HAP-1 (cell line): ENCODE results near the gene MAL.

Source experiments
- DNase-seq, 2 experiments: peaks; one replicate each; pipeline ENCODE4 v3.0.0-alpha.2; 2016 to 2020; ENCODE audit warnings: low spot score in 2 of 2
- H3K27me3 ChIP-seq: fragments of 250-450 bp; sonication (Bioruptor Pico); 2 replicates; pipeline ENCODE4 v1.5.1; 2020; ENCODE audit warnings: low read depth, mild to moderate bottlenecking, moderate library complexity
- H3K36me3 ChIP-seq: fragments of 250-450 bp; sonication (Bioruptor Pico); replicated peaks from 2 replicates; pipeline ENCODE4 v1.5.1; 2020; ENCODE audit warnings: mild to moderate bottlenecking
- H3K4me1 ChIP-seq: fragments of 250-450 bp; sonication (Bioruptor Pico); 2 replicates; pipeline ENCODE4 v1.5.1; 2020; ENCODE audit warnings: mild to moderate bottlenecking
- H3K4me3 ChIP-seq: fragments of 250-450 bp; sonication (Bioruptor Pico); 2 replicates; pipeline ENCODE4 v1.5.1; 2020; ENCODE audit warnings: mild to moderate bottlenecking, moderate library complexity
- H3K9me3 ChIP-seq: fragments of 250-450 bp; sonication (Bioruptor Pico); 2 replicates; pipeline ENCODE4 v1.5.1; 2020; ENCODE audit warnings: mild to moderate bottlenecking, moderate library complexity
- in situ Hi-C: fragments of 300-500 bp; cut with MboI; formaldehyde crosslinking; loops from 3 replicates; pipeline ENCODE4 v1.14.3; 2020; ENCODE audit warnings: low sequenced_read_pairs, inconsistent platforms, mixed read lengths

Gene MAL

DNA sequence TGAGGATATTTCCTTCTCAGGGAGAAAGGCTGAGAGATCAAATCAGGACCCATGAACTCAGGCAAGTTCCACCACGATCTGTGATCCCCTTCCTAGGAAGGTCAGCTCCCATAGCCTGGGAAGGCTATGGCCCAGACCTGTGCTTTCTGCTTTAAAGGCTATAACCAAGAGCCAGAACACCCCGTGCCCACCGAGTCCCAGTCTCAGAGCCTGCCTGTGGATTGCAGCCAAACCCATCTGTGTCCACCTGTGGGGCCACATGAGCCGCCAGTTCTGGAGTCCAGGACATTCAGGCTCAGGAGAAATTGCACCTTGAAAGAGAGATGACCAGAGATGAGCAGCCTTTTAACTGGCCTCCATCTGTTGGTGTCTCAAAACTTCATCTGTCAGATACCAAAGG is 46.9 kb downstream of the MAL start:
- in situ Hi-C loops, result no loop called here
- H3K4me3 ChIP-seq, result no peak overlapping the region
- H3K36me3 ChIP-seq, result no peaks in the 10 kb centered on the region
- no peaks in the 10 kb centered on the region for H3K9me3 ChIP-seq
- DNase-seq, result no peak
- H3K4me1 ChIP-seq, result no peaks in the 10 kb centered on the region; the same call in 1 of the 2 replicates
- H3K27me3 ChIP-seq, result peaks cover 4% of the 10 kb centered on the region; the same call in 1 of the 2 replicates

DNA sequence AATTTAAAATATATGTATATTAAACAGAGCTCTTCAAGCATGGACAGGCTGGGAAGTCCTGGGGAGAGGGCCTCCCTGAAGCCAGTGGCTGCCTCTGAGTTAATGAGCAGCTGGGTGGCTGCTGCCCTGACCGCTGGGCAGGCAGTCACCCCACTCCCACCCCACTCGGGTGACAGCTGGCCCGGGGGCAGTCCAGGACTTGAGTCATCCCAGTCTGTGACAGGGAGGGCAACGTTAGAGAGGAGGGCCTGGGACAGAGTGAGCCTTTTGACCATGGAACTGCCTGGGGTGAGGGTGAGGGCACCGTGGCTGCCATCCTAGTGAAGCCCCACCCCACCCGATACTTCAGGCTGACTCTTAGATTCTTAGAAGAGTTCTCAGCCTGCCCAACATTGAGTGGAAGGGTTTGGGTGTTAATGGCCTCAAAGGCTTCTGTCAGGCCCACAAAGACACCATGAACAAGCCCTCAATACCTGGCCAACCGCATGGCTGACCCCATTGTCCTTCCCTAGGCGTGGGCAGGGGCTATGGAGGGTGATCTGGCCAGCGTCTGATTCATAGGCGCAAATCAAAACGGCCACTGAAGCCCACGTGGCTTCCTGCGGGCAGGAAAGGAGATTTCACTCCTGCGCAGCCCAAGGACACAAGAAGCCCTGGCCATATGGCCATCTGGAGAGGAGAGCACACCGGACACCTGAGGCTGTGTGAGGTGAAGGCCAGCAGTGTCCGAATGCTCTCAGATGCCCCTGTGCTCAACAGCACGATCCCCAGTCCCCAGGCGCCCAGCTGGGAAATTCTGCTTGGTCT is 48.6 kb downstream of the MAL start:
- in situ Hi-C loops, result no loop called here
- no peaks in the 10 kb centered on the region for H3K36me3 ChIP-seq
- no peak for DNase-seq

DNA sequence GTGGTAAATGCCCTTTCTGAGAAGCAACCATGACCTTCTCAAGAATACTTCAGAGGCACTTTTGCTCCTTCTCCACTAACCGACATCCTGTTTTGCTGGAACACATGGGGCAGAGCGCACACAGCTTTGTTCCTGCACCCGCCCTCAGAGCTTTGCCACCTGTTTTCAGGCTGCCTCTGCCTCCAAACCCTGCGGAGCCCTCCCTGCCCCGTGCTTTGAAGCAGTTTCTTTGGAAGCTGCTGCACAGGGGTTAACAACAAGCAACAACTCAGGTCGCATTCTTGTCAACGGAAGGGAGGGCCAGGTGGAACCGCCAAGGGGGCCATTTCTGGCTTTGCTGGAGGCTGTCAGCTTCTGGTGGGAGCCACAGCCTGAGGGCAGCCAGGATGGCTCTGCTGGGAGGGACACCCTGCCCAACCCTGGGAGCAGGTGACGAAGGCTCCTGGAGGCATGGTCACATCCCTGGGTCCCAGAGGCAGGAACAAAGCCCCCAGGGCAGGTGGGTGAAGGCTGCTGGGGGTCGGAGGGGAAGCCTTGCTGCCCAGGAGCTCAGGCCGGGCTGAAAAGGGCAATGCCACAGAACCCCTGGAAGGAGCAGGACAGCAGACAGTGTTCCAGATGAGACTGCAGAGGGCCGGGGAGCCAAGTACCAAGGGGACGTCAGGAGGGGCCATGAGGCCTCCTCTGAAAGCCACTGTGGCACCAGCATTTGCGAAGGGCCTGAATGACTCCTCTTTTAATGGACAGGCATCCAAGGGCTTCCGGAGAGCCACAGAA is 49.3 kb downstream of the MAL start:
- peaks cover 18% of the 10 kb centered on the region for H3K4me1 ChIP-seq
- H3K27me3 ChIP-seq, result peaks cover 4% of the 10 kb centered on the region; the same call in 1 of the 2 replicates

More for the DNA sequence above, 48.6 kb downstream of the MAL start:
- Histone ChIP-seq H3K4me1 (peaks cover 10% of the 10 kb centered on the region), H3K9me3 (no peaks in the 10 kb centered on the region), H3K4me3 (no peak overlapping the region), H3K27me3 (peaks cover 4% of the 10 kb centered on the region; the same call in 1 of the 2 replicates)

DNA sequence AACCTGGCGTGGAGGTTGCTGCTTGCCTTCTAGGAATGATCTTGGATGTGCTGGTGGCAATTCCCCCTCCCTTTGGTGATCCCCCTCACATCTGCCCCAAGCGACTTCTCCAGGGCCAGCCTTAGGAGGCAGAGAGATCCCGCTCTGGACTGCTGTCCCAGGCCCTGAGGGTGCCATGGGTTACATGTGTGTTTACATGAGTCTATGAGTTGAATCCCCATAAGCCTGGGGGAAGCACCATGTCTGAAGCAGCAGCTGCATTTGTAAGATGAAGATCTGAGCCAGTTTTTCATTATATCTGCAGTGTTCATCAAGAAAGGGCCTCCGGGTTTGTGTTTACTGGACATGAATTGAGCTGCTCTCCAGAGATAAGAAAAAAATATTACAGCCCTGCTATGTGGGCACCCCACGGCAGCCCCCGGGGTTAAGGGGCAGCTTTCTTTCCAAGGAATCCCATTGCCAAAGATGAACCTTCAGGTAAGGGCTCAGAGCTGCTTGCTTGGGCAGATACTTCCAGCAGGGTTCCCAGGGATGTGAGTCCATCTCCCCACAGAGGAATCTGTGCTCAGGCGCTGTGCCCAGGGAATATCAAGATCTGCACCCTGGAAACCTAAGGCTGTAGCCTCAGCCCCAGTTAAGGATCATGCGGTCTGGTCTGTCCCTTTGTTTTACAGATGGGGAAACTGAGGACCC is 50.1 kb downstream of the MAL start:
- H3K9me3 ChIP-seq, result no peaks in the 10 kb centered on the region
- peaks cover 4% of the 10 kb centered on the region; the same call in 1 of the 2 replicates for H3K27me3 ChIP-seq
- H3K4me3 ChIP-seq, result no peak overlapping the region
- H3K4me1 ChIP-seq, result peaks cover 21% of the 10 kb centered on the region
- H3K36me3 ChIP-seq, result no peaks in the 10 kb centered on the region
- in situ Hi-C loops, result no loop called here
- no peak for DNase-seq

More for the DNA sequence above, 49.3 kb downstream of the MAL start:
- no peak for DNase-seq
- in situ Hi-C loops, result no loop called here
- H3K4me3 ChIP-seq, result no peak overlapping the region
- H3K9me3 ChIP-seq, result no peaks in the 10 kb centered on the region
- H3K36me3 ChIP-seq, result no peaks in the 10 kb centered on the region

DNA sequence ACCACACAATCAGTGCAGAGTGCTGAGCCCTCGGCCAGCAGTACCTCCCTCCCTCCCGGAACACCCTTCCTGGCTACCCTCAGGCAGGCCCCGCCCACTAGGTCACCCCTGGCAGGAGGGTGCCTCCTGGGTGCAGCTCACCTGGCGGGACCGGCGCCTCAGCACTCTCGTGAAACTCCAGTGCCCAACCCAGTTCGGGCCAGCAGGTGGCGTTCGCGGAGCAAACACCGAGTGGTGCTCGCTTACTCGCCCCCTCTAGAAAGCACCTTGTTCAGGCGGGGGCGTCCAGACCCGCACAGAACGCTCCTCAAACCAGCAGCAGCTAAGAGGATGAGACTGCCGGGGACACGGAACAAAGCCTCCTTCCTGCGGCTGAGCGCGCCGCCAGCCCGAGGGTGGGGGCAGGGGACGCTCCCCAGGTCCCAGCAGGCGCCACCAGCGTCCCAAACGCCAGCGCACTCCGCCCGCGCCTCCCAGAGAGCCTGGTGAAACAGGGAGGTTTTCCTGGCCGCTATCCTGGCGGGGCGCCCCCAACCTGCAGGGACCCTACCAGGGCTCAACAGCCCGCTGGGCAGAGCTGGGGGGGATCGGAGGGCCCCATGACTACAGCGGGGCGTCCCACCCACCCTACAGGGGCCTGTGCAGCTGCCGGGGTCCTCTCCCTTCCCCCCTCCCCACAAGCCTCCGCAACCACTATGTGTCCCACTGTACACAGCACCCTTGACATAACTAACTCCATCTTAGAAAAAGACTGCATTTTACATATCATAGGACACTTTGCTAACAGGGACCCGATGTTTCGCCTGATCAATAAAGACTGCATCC is 51.4 kb downstream of the MAL start:
- H3K36me3 ChIP-seq, result no peaks in the 10 kb centered on the region
- H3K27me3 ChIP-seq, result no peaks in the 10 kb centered on the region
- no peaks in the 10 kb centered on the region for H3K9me3 ChIP-seq
- in situ Hi-C loops, result no loop called here
- peak overlapping the region; percentile 34 for H3K4me3 ChIP-seq
- DNase-seq, result peak; percentile 51 to 92
- H3K4me1 ChIP-seq, result peaks cover 21% of the 10 kb centered on the region

DNA sequence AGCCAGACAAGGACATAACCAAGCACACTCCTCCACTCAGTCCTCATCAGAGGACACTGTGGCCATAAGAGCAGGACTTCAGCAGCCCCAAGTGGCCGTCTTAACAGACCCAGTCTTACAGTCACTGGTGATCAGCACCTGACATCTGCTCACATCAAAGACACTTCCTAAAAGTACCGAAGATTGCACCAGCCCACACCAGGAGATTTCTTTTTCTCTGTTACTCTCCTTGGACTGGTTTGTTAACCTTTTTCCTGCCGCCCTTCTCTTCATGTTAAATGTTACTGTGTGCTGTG is 52.0 kb downstream of the MAL start:
- H3K36me3 ChIP-seq, result no peaks in the 10 kb centered on the region
- H3K4me3 ChIP-seq, result no peak overlapping the region
- no peak for DNase-seq
- no peaks in the 10 kb centered on the region for H3K27me3 ChIP-seq
- H3K9me3 ChIP-seq, result no peaks in the 10 kb centered on the region
- in situ Hi-C loops, result no loop called here
- H3K4me1 ChIP-seq, result peaks cover 21% of the 10 kb centered on the region

DNA sequence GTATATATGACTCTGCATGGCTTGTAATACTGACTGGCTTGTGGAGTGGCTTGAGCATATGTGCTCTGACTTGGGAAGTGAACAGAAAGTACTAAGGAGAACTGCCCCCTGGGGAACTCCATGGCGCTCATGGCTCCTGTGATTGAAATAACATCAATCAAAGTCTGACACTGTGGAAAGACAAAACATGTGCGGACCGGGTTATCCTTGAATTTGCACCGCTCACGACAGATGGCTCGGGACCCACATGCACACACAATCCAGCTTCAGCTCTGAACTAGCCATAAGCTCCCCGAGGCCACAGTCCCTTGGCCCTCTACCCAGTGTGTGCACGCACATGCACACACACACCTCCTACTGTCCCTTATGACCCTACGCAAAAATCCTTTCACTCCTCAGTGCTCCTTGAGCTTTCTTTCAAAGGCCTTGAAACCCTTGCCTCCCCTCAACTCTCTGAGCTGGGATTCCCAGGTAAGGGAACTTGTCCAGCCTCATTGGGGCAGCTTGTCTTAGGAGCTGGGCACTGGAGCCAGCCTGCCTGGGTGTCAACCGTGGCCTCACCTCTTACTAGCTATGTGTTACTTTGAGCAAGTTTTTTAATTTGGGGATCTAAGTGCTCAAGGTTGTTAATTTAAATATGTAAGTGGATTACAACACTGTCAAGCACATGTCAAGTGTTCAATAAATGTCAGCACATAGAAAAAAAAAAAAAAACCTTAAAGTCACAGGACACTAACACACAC is 52.5 kb downstream of the MAL start:
- Histone ChIP-seq H3K9me3 (no peaks in the 10 kb centered on the region), H3K36me3 (no peaks in the 10 kb centered on the region), H3K4me1 (peaks cover 21% of the 10 kb centered on the region), H3K27me3 (no peaks in the 10 kb centered on the region), H3K4me3 (no peak overlapping the region)
- peak in 1 of 2 experiments; percentile 23 for DNase-seq
- in situ Hi-C loops, result no loop called here

DNA sequence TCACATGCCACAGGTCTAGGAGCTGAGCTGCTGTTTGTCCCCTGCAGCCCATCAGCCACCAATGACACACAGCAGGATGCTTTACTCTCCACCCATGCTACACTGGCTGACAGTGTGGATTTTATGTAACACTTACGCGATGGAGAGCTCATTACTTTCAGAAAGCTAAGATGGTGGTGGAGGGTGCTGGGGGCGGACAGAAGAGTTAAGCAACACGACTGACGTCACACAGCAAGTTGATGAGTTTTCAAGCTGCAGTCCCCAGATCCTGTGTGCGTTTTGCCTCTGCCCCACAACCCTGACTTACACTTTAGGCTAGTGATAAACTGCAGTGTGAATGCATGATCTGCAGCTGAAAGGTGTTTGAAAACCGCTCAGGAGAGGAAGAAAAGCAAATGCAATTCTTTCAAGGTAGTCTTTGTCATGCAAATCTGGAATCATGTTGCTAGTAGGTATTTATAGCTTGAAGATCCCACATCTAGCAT is 53.7 kb downstream of the MAL start:
- in situ Hi-C loops, result no loop called here
- no peaks in the 10 kb centered on the region for H3K36me3 ChIP-seq
- no peak overlapping the region for H3K4me3 ChIP-seq
- peaks cover 21% of the 10 kb centered on the region for H3K4me1 ChIP-seq
- H3K27me3 ChIP-seq, result no peaks in the 10 kb centered on the region
- no peaks in the 10 kb centered on the region for H3K9me3 ChIP-seq
- DNase-seq, result peak; percentile 23 to 66

DNA sequence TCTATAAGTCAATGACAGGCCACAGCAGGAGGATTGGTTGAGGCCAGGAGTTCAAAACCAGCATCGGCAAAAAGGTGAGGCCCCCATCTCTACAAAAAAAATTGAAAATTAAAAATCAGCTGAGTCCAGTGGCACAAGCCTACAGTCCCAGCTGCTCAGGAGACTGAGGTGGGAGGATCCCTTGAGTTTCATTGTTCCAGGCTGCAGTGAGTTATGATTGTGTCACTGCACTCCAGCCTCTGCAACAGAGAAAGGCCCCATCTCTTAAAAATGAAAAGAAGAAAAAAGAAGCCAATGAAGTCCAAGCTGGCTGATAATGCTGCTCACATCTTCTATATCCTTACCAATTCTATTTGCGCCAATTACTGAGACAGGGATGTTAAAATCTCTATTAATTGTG is 57.0 kb downstream of the MAL start:
- Histone ChIP-seq H3K27me3 (no peaks in the 10 kb centered on the region), H3K36me3 (peaks cover 19% of the 10 kb centered on the region), H3K4me3 (no peak overlapping the region), H3K4me1 (peaks cover 21% of the 10 kb centered on the region), H3K9me3 (no peaks in the 10 kb centered on the region)
- DNase-seq, result no peak
- in situ Hi-C loops, result no loop called here

DNA sequence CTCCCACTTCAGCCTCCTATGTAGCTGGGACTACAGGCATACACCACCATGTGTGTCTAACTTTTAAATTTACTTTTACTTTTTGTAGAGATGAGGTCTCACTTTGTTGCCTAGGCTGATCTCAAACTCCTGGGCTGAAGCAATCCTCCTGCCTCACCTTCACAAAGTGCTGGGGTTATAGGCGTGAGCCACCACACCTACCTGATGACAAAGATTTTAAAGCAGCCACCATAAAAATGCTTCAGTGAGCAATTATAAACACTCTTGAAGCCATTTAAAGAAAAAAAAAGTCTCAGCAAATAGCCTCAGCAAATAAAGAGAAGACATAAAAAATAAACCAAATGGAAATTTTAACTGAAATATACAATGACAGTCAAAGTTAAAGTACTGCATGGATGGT is 60.5 kb downstream of the MAL start:
- no peaks in the 10 kb centered on the region for H3K9me3 ChIP-seq
- in situ Hi-C loops, result no loop called here
- H3K36me3 ChIP-seq, result peaks cover 38% of the 10 kb centered on the region
- H3K27me3 ChIP-seq, result no peaks in the 10 kb centered on the region
- no peak for DNase-seq
- no peaks in the 10 kb centered on the region for H3K4me1 ChIP-seq
- H3K4me3 ChIP-seq, result no peak overlapping the region

DNA sequence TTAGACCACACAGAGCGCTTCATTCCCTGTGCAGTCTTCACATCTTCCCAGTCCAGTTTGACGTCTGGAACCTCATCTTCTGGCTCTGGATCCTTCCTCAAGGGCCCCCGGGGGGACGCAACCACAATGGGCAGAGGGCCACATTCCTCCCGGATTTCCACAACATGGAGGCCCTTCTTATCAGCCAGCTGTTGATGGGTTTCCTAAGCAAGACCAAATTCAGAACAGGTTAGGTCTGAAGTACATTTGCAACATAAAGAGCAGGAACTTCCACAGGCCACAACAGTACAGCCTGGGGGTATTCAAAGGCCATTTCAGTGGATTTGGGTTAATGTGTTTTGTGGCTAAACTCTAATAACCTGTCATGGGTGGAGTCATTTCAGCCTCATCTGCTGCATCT is 61.9 kb downstream of the MAL start:
- H3K36me3 ChIP-seq, result peaks cover 43% of the 10 kb centered on the region
- in situ Hi-C loops, result no loop called here

DNA sequence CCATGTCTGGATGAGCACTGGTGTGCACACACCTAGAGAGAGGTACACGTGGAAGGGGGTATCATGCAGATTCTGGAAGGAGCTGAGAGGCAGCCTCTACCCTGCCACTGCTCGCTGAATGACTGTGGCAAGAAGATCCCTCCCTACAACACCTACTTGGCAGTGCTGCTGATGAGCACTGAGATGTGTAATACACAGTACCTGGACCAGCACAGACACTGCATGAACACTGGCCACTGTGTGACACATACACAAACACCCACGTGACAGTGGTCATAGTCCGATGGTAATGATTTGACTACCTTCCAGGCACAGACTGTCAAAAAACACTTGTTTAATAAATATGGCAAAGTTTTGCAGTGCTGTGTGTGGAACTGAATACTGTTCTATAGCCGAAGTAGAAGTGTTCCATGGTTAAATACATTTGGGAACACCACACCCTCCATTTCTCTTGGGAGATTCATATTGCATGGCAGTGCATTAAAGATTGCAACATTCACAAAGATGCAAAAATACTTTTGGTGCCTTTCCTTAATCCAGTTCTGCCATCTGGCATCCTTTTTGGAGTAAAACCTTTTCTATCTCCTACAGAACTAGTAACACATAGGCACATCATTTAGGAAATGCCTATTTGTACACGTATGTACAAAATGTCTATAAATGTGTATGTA is 66.5 kb downstream of the MAL start:
- Histone ChIP-seq H3K27me3 (no peaks in the 10 kb centered on the region), H3K36me3 (peaks cover 48% of the 10 kb centered on the region), H3K4me3 (no peak overlapping the region), H3K9me3 (no peaks in the 10 kb centered on the region), H3K4me1 (no peaks in the 10 kb centered on the region)
- DNase-seq, result no peak
- in situ Hi-C loops, result no loop called here

More for the DNA sequence above, 61.9 kb downstream of the MAL start:
- H3K4me1 ChIP-seq, result no peaks in the 10 kb centered on the region
- H3K4me3 ChIP-seq, result no peak overlapping the region
- H3K27me3 ChIP-seq, result no peaks in the 10 kb centered on the region
- DNase-seq, result no peak
- no peaks in the 10 kb centered on the region for H3K9me3 ChIP-seq
